Measurements from ENCODE around the gene SORCS1. TPM values are rescaled to one million over a fixed set of nuclear protein-coding genes. Genes with fewer than 3 reads are reported as not detected.

Gene SORCS1
- total and polyA plus RNA-seq, 2 of the 8 experiments (the other 6 are each of a cell fraction or from before 2014, with no cell fraction given), result 4.1 to 4.6 TPM

- Histone ChIP-seq H3K27ac (ENCODE audit: low read depth, low read length) (no peak overlapping the region), H4K91ac (replicated peaks; ENCODE audit: insufficient read length, low read length) (no peak overlapping the region), H2BK12ac (ENCODE audit: low read depth, low read length) (no peak overlapping the region), H2BK15ac (ENCODE audit: low read length) (no peak overlapping the region), H3K23me2 (ENCODE audit: low read depth, low read length) (no peaks in the 10 kb centered on the region), H3K79me1 (ENCODE audit: low read depth, low read length) (no peaks in the 10 kb centered on the region), H4K20me1 (replicated peaks in 1 of 2; ENCODE audit: control insufficient read depth in 1 of 2, insufficient read depth in 2 of 2, low read length in 2 of 2) (no peaks in the 10 kb centered on the region), H3K18ac (ENCODE audit: extremely low read depth, low read length) (no peak overlapping the region), H4K5ac (ENCODE audit: insufficient read length, low read depth, low read length) (no peak overlapping the region), H3K79me2 (ENCODE audit: control insufficient read depth in 1 of 2, insufficient read depth in 2 of 2, low read length in 2 of 2) (no peaks in the 10 kb centered on the region), H3K4me2 (ENCODE audit: insufficient read depth in 1 of 2, low read depth in 2 of 2, low read length in 2 of 2) (no peak overlapping the region), H3K56ac (replicated peaks; ENCODE audit: insufficient read length, low read depth, low read length) (no peak overlapping the region), H2BK5ac (ENCODE audit: low read depth, low read length) (no peak overlapping the region), H3K14ac (ENCODE audit: insufficient read length) (no peak overlapping the region), H3K4me1 (replicated peaks in 1 of 4; ENCODE audit: control insufficient read depth in 3 of 4, insufficient read depth in 4 of 4, low read length in 3 of 4) (no peaks in the 10 kb centered on the region; a peak in 1 of 7 replicates), H3K9ac (replicated peaks in 1 of 4; ENCODE audit: extremely low read depth in 1 of 4, low read depth in 3 of 4, low read length in 3 of 4) (no peak overlapping the region), H2BK120ac (replicated peaks; ENCODE audit: low read depth, low read length) (no peak overlapping the region), H3K23ac (ENCODE audit: insufficient read length) (no peak overlapping the region), H2BK20ac (ENCODE audit: low read length) (no peak overlapping the region), H3K36me3 (ENCODE audit: control insufficient read depth in 2 of 4, insufficient read depth in 4 of 4, low read length in 3 of 4) (no peaks in the 10 kb centered on the region), H3K4ac (replicated peaks; ENCODE audit: insufficient read length, low read depth, low read length) (no peak overlapping the region), H3K4me3 (ENCODE audit: extremely low read depth in 1 of 4, insufficient read depth in 2 of 4, low read depth in 3 of 4, low read length in 4 of 4) (no peak overlapping the region), H2AFZ (ENCODE audit: low read length) (no peak overlapping the region), H3K9me3 (ENCODE audit: insufficient read depth in 2 of 2, low read depth in 1 of 2, low read length in 1 of 2) (no peaks in the 10 kb centered on the region), H2AK5ac (ENCODE audit: low read depth, low read length) (no peak overlapping the region), H4K8ac (ENCODE audit: extremely low read depth, insufficient read depth, low read length) (no peak overlapping the region), H3K27me3 (replicated peaks in 1 of 4; ENCODE audit: control insufficient read depth in 3 of 4, extremely low read depth in 1 of 4, insufficient read depth in 3 of 4, low read length in 3 of 4) (no peaks in the 10 kb centered on the region)
- FAIRE-seq (no peak), DNase-seq (ENCODE audit: low read depth in 1 of 2, low spot score in 2 of 2) (no peak)
- POLR2A ChIA-PET (ENCODE audit: partially characterized antibody), result no interaction called here
- CTCF ChIA-PET (ENCODE audit: partially characterized antibody), result interaction anchor here (1.1 to 2.6 kb wide), 3 partner anchors 7 to 152 kb away, joined by 3 to 8 read pairs (median 4); no protein-coding TSS in a partner anchor
- no peak for TF ChIP-seq TCF12 (IDR thresholded peaks at IDR 0.05; ENCODE audit: low read depth, low read length)
- TF ChIP-seq TAF1 (IDR thresholded peaks at IDR 0.05; ENCODE audit: low read depth, low read length), result no peak
- TF ChIP-seq RXRA (IDR thresholded peaks at IDR 0.05; ENCODE audit: insufficient read depth, low read depth, low read length), result no peak
- TF ChIP-seq CHD2 (IDR thresholded peaks at IDR 0.05; ENCODE audit: low read length), result no peak
- no peak for TF ChIP-seq JUND (IDR thresholded peaks at IDR 0.05; ENCODE audit: low read length)
- TF ChIP-seq, protein P1, sequence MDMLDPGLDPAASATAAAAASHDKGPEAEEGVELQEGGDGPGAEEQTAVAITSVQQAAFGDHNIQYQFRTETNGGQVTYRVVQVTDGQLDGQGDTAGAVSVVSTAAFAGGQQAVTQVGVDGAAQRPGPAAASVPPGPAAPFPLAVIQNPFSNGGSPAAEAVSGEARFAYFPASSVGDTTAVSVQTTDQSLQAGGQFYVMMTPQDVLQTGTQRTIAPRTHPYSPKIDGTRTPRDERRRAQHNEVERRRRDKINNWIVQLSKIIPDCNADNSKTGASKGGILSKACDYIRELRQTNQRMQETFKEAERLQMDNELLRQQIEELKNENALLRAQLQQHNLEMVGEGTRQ (IDR thresholded peaks at IDR 0.05; ENCODE audit: low read length), result no peak
- TF ChIP-seq TEAD4 (IDR thresholded peaks at IDR 0.05; ENCODE audit: low read depth, low read length), result no peak
- WGBS, 2 experiments (ENCODE audit: extremely low coverage in 1 of 2, insufficient coverage in 1 of 2, insufficient read length in 1 of 2, insufficient replicate concordance in 2 of 2, low coverage in 1 of 2, low lambda C conversion rate in 2 of 2, missing lambda C conversion rate in 1 of 2), result 95% methylated on average over 6 of the region's 6 CpGs; no CpG with 5 or more reads in 1 of the 2 experiments
These were observed 306.8 kb downstream of the SORCS1 start for GRCh38 chr10:106857728-106858127.
